CD4-positive, alpha-beta memory T cell (primary cell): Measurements from ENCODE around the gene ABCC6. TPM values are rescaled to one million over a fixed set of nuclear protein-coding genes. Genes with fewer than 3 reads are reported as not detected.

Source experiments
- CTCF ChIA-PET: fragments of 350-600 bp; sonication (Branson Sonifier 250); formaldehyde crosslinking; loops from one replicate; lab custom pipeline; 2021; ENCODE audit warnings: inconsistent platforms; ENCODE audit not compliant: partially characterized antibody; lab: Charles Lee
- POLR2A ChIA-PET: fragments of 350-600 bp; sonication (Branson Sonifier 250); formaldehyde crosslinking; loops from one replicate; lab custom pipeline; 2021; ENCODE audit not compliant: partially characterized antibody; lab: Charles Lee
- DNase-seq, 5 donors: peaks; one replicate each; pipeline versions ENCODE4 v3.0.0 to v3.0.0-alpha.2; 2020 to 2022; ENCODE audit warnings: mixed read lengths in 1 of 5
- H3K27ac ChIP-seq: one replicate; pipeline ENCODE4 v1.7.0; 2013; ENCODE audit warnings: low read depth, low read length
- H3K27me3 ChIP-seq: 2 replicates; pipeline ENCODE4 v1.7.0; 2013; ENCODE audit warnings: mild to moderate bottlenecking, low read length, moderate library complexity; ENCODE audit not compliant: insufficient read depth
- H3K36me3 ChIP-seq: 2 replicates; pipeline ENCODE4 v1.7.0; 2013; ENCODE audit warnings: mild to moderate bottlenecking, low read length, moderate library complexity; ENCODE audit not compliant: insufficient read depth
- H3K4me1 ChIP-seq: 2 replicates; pipeline ENCODE4 v1.7.0; 2013; ENCODE audit warnings: mild to moderate bottlenecking, low read length, moderate library complexity; ENCODE audit not compliant: insufficient read depth
- H3K4me3 ChIP-seq, 2 donors: one replicate each; pipeline ENCODE4 v1.7.0; 2013; ENCODE audit warnings: low read length in 2 of 2, mild to moderate bottlenecking in 1 of 2
- H3K9me3 ChIP-seq, 2 donors: one replicate each; pipeline ENCODE4 v1.7.0; 2013; ENCODE audit warnings: low read length in 2 of 2, control low read depth in 1 of 2; ENCODE audit not compliant: control insufficient read depth in 1 of 2
- H3K27ac Mint-ChIP-seq, 7 donors: one replicate each; pipeline ENCODE4 v1.8.0; 2020 to 2021; ENCODE audit warnings: mixed read lengths in 7 of 7, mild to moderate bottlenecking in 6 of 7, inconsistent platforms in 3 of 7, moderate library complexity in 3 of 7
- H3K27me3 Mint-ChIP-seq, 2 donors: one replicate each; pipeline ENCODE4 v1.8.0; 2020 to 2021; ENCODE audit warnings: mixed read lengths in 2 of 2
- H3K36me3 Mint-ChIP-seq, 2 donors: one replicate each; pipeline ENCODE4 v1.8.0; 2020 to 2021; ENCODE audit warnings: mixed read lengths in 2 of 2, inconsistent platforms in 1 of 2, mild to moderate bottlenecking in 1 of 2
- H3K4me1 Mint-ChIP-seq, 4 donors: one replicate each; pipeline ENCODE4 v1.8.0; 2020 to 2021; ENCODE audit warnings: mixed read lengths in 4 of 4, mild to moderate bottlenecking in 1 of 4
- H3K4me3 Mint-ChIP-seq, 8 donors: one replicate each; pipeline ENCODE4 v1.8.0; 2020 to 2021; ENCODE audit warnings: mixed read lengths in 8 of 8, mild to moderate bottlenecking in 7 of 8, moderate library complexity in 6 of 8, inconsistent platforms in 3 of 8
- H3K9me3 Mint-ChIP-seq, 8 donors: one replicate each; pipeline ENCODE4 v1.8.0; 2020 to 2021; ENCODE audit warnings: mixed read lengths in 8 of 8, mild to moderate bottlenecking in 5 of 8, inconsistent platforms in 3 of 8, moderate library complexity in 1 of 8
- intact Hi-C: fragments of 100-400 bp; cut with micrococcal nuclease; formaldehyde crosslinking; loops from one replicate; pipeline ENCODE4 v1.15.1; 2023
- polyA plus RNA-seq, 2 donors: library from polyadenylated mRNA; unstranded; fragments of 300-500 nt; fragmentation: Illumina TruSeq; gene quantifications; one replicate each; pipeline ENCODE4 v1.2.3, GENCODE V29; 2021
- total RNA-seq, 2 experiments: library from RNA; stranded (reverse); gene quantifications; one replicate each; pipeline ENCODE4 v1.2.3, GENCODE V29; 2021

The ABCC6 gene
- total and polyA plus RNA-seq, 4 experiments from 2014 or later = 0.15 TPM; not detected in 3

DNA sequence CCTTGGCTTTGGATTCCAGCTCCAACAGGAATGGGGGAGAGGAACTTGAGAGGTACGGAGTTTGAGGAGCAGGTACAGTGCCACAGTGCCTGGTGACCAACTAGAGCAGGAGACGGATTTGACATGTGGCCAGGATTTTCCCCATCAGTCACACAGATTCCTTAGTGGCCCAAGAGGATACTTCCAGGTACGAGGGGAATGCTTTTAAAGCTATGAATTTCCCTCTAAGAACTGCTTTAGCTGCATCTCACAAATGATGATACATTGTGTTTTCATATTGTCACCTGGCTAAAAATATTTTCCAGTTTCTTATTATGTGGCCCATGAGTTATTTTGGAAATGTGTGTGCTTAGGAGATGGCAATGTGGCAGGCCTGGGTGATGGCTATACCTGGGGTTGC is 98.3 kb downstream of the ABCC6 start:
- Mint-ChIP-seq H3K36me3 (peaks cover 69 to 75% of the 10 kb centered on the region in 2 donors), H3K9me3 (peaks cover 3 to 25% (median 14%) of the 10 kb centered on the region in 8 donors), H3K27ac (no peak overlapping the region), H3K4me1 (peaks cover 0 to 16% (median 5%) of the 10 kb centered on the region in 4 donors), H3K27me3 (no peaks in the 10 kb centered on the region), H3K4me3 (no peak overlapping the region)
- H3K36me3 ChIP-seq = peaks cover 49% of the 10 kb centered on the region
- DNase-seq = no peak
- no peaks in the 10 kb centered on the region for H3K27me3 ChIP-seq
- no peak overlapping the region for H3K4me3 ChIP-seq
- peaks cover 0 to 9% of the 10 kb centered on the region in 2 donors for H3K9me3 ChIP-seq
- intact Hi-C loops = no loop called here
- ChIA-PET POLR2A (no interaction called here), CTCF (interaction anchor here (1.0 to 1.8 kb wide), 2 partner anchors 303 to 356 kb away, joined by 3 to 4 read pairs; no protein-coding TSS in a partner anchor)
- H3K27ac ChIP-seq = no peak overlapping the region
- no peaks in the 10 kb centered on the region for H3K4me1 ChIP-seq

DNA sequence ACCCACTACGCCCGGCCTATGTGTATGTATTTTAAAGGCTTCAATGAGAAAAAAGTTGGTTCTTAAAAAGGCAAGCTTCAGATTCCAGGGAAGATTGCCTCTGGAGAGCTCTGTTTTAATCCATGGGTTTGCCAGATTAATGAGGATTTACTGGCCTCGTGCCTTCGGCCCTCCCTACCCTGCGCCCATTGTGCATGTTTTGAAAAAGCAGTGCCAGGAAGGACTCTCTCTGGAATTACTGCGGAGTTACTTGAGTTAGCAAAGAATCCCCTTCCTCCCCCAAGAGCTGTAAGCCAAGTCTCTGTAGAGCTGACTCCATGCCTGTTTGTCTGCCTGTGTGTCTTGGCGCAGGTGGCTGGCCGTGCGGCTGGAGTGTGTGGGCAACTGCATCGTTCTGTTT is 98.9 kb downstream of the ABCC6 start:
- DNase-seq = no peak
- ChIA-PET CTCF (interaction anchor here (1.0 to 1.8 kb wide), 2 partner anchors 302 to 356 kb away, joined by 3 to 4 read pairs; no protein-coding TSS in a partner anchor), POLR2A (no interaction called here)
- Histone ChIP-seq H3K36me3 (peaks cover 48% of the 10 kb centered on the region), H3K9me3 (peaks cover 0 to 9% of the 10 kb centered on the region in 2 donors), H3K27ac (no peak overlapping the region), H3K4me3 (no peak overlapping the region), H3K4me1 (no peaks in the 10 kb centered on the region), H3K27me3 (no peaks in the 10 kb centered on the region)
- Mint-ChIP-seq H3K4me3 (no peak overlapping the region), H3K27ac (peak overlapping the region in 1 of 7 donors; percentile 27), H3K4me1 (peaks cover 0 to 22% (median 5%) of the 10 kb centered on the region in 4 donors), H3K36me3 (peaks cover 74 to 79% of the 10 kb centered on the region in 2 donors), H3K9me3 (peaks cover 3 to 25% (median 14%) of the 10 kb centered on the region in 8 donors), H3K27me3 (no peaks in the 10 kb centered on the region)
- intact Hi-C loops = no loop called here

- ChIA-PET POLR2A (no interaction called here), CTCF (interaction anchor here (0.6 to 0.7 kb wide), 2 partner anchors 89 to 274 kb away, joined by 3 read pairs; no protein-coding TSS in a partner anchor)
- H3K27ac ChIP-seq = no peak overlapping the region
- Mint-ChIP-seq H3K27me3 (no peaks in the 10 kb centered on the region), H3K36me3 (peaks cover 85 to 92% of the 10 kb centered on the region in 2 donors), H3K4me1 (peaks cover 0 to 23% (median 1%) of the 10 kb centered on the region in 4 donors), H3K27ac (peak overlapping the region in 3 of 7 donors; percentile 22 to 70 (median 54)), H3K4me3 (no peak overlapping the region), H3K9me3 (peaks cover 3 to 37% (median 21%) of the 10 kb centered on the region in 8 donors)
- intact Hi-C loops = no loop called here
- peaks cover 61% of the 10 kb centered on the region for H3K36me3 ChIP-seq
- peaks cover 0 to 19% of the 10 kb centered on the region in 2 donors for H3K9me3 ChIP-seq
- no peak for DNase-seq
- H3K4me1 ChIP-seq = no peaks in the 10 kb centered on the region
- no peak overlapping the region for H3K4me3 ChIP-seq
- H3K27me3 ChIP-seq = no peaks in the 10 kb centered on the region
Measured at GRCh38 chr16:16122264-16122663, 101.0 kb downstream of the ABCC6 start.

DNA sequence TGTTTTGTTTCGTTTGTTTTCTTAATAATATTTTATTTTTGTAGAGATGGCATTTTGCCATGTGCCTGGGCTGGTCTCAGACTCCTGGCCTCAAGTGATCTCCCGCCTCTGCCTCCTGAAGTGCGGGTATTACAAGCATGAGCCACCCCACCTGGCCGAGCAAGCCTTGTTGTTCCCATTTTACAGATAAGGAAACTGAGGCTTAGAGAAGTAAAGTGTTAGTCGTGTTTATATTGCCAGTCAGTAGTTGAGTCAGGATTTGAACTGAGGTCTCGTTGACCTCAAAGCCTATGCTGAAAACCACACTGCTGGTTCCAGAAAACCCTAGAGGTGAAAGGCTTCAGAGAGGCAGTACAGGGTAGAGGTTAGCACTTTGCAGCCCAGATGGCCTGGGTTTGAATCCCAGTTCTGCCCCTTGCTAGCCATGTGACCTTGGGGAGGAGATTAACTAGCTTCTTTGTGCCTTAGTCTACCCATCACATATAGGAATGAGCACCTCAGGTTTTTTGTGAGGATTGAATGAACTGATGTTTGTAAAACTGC is 102.0 kb downstream of the ABCC6 start:
- Mint-ChIP-seq H3K27ac (peak overlapping the region in 2 of 7 donors; percentile 41 to 77), H3K27me3 (no peaks in the 10 kb centered on the region), H3K9me3 (peaks cover 3 to 43% (median 26%) of the 10 kb centered on the region in 8 donors), H3K36me3 (peaks cover 89 to 90% of the 10 kb centered on the region in 2 donors), H3K4me1 (peaks cover 0 to 19% (median 0%) of the 10 kb centered on the region in 4 donors), H3K4me3 (no peak overlapping the region)
- Histone ChIP-seq H3K4me3 (no peak overlapping the region), H3K27ac (no peak overlapping the region), H3K36me3 (peaks cover 70% of the 10 kb centered on the region), H3K27me3 (no peaks in the 10 kb centered on the region), H3K4me1 (no peaks in the 10 kb centered on the region), H3K9me3 (peaks cover 0 to 19% of the 10 kb centered on the region in 2 donors)
- CTCF ChIA-PET = interaction anchor here (0.6 to 1.9 kb wide), 2 partner anchors 246 to 273 kb away, joined by 3 to 4 read pairs; no protein-coding TSS in a partner anchor
- no peak for DNase-seq
- POLR2A ChIA-PET = no interaction called here
- intact Hi-C loops = no loop called here

- peaks cover 70% of the 10 kb centered on the region for H3K36me3 ChIP-seq
- H3K4me3 ChIP-seq = no peak overlapping the region
- Mint-ChIP-seq H3K4me1 (peaks cover 0 to 19% (median 0%) of the 10 kb centered on the region in 4 donors), H3K27me3 (no peaks in the 10 kb centered on the region), H3K9me3 (peaks cover 3 to 39% (median 26%) of the 10 kb centered on the region in 8 donors), H3K36me3 (peaks cover 87 to 89% of the 10 kb centered on the region in 2 donors), H3K4me3 (no peak overlapping the region), H3K27ac (peak overlapping the region in 5 of 7 donors; percentile 61 to 90 (median 78))
- no peaks in the 10 kb centered on the region for H3K4me1 ChIP-seq
- CTCF ChIA-PET = interaction anchor here (1.9 kb wide), 1 partner anchor 246 kb away, joined by 4 read pairs; no protein-coding TSS in a partner anchor
- POLR2A ChIA-PET = no interaction called here
- H3K9me3 ChIP-seq = peaks cover 0 to 19% of the 10 kb centered on the region in 2 donors
- intact Hi-C loops = no loop called here
- no peak overlapping the region for H3K27ac ChIP-seq
- H3K27me3 ChIP-seq = no peaks in the 10 kb centered on the region
- no peak for DNase-seq
Measured at GRCh38 chr16:16120382-16121184, 102.7 kb downstream of the ABCC6 start.

GRCh38 chr16:16120044-16120381 is 103.3 kb downstream of the ABCC6 start:
- peaks cover 0 to 19% (median 0%) of the 10 kb centered on the region in 4 donors for H3K4me1 Mint-ChIP-seq
- H3K9me3 Mint-ChIP-seq = peaks cover 3 to 34% (median 25%) of the 10 kb centered on the region in 8 donors
- no peak overlapping the region for H3K4me3 Mint-ChIP-seq
- no peaks in the 10 kb centered on the region for H3K27me3 Mint-ChIP-seq
- H3K9me3 ChIP-seq = peaks cover 0 to 19% of the 10 kb centered on the region in 2 donors
- H3K36me3 ChIP-seq = peaks cover 70% of the 10 kb centered on the region
- no peaks in the 10 kb centered on the region for H3K4me1 ChIP-seq
- peak overlapping the region in 3 of 7 donors; percentile 63 to 90 (median 87) for H3K27ac Mint-ChIP-seq
- ChIA-PET POLR2A (no interaction called here), CTCF (interaction anchor here (1.5 to 1.9 kb wide), 2 partner anchors 8 to 245 kb away, joined by 4 to 5 read pairs; no protein-coding TSS in a partner anchor)
- H3K27me3 ChIP-seq = no peaks in the 10 kb centered on the region
- H3K4me3 ChIP-seq = no peak overlapping the region
- no peak overlapping the region for H3K27ac ChIP-seq
- DNase-seq = no peak
- intact Hi-C loops = no loop called here
- H3K36me3 Mint-ChIP-seq = peaks cover 88 to 89% of the 10 kb centered on the region in 2 donors

DNA sequence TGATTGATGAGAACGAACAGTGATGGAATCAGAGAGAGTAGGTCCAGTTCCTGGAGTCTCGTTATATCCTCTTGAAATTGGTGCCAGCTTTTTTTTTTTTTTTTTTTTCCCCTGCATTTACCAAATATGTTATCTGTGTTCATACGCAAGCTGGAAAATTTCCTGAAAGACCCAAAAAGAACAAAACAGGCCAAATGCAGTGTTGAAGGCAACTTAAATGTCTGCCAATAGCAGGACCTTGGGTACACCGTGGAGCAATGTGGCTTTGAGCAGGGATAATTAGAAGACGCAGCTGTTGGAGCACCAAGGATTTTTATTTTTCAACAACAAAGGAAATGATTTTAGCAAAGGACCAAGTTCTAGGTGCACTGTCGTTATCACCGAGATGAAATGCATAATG is 105.0 kb downstream of the ABCC6 start:
- Histone ChIP-seq H3K27me3 (no peaks in the 10 kb centered on the region), H3K4me1 (no peaks in the 10 kb centered on the region), H3K27ac (no peak overlapping the region), H3K36me3 (peaks cover 66% of the 10 kb centered on the region), H3K4me3 (no peak overlapping the region), H3K9me3 (peaks cover 0 to 10% of the 10 kb centered on the region in 2 donors)
- Mint-ChIP-seq H3K4me3 (no peak overlapping the region), H3K27me3 (no peaks in the 10 kb centered on the region), H3K9me3 (peaks cover 0 to 22% (median 13%) of the 10 kb centered on the region in 8 donors), H3K36me3 (peaks cover 87 to 88% of the 10 kb centered on the region in 2 donors), H3K4me1 (peaks cover 0 to 19% (median 0%) of the 10 kb centered on the region in 4 donors), H3K27ac (peak overlapping the region in 1 of 7 donors; percentile 42)
- no peak for DNase-seq
- ChIA-PET POLR2A (no interaction called here), CTCF (interaction anchor here (0.7 kb wide), 1 partner anchor 67 kb away, joined by 3 read pairs; no protein-coding TSS in a partner anchor)
- intact Hi-C loops = no loop called here
